ENCODE data around the gene PAQR9.

Gene PAQR9, protein sequence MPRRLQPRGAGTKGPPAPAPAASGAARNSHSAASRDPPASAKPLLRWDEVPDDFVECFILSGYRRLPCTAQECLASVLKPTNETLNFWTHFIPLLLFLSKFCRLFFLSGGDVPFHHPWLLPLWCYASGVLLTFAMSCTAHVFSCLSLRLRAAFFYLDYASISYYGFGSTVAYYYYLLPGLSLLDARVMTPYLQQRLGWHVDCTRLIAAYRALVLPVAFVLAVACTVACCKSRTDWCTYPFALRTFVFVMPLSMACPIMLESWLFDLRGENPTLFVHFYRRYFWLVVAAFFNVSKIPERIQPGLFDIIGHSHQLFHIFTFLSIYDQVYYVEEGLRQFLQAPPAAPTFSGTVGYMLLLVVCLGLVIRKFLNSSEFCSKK

DNA sequence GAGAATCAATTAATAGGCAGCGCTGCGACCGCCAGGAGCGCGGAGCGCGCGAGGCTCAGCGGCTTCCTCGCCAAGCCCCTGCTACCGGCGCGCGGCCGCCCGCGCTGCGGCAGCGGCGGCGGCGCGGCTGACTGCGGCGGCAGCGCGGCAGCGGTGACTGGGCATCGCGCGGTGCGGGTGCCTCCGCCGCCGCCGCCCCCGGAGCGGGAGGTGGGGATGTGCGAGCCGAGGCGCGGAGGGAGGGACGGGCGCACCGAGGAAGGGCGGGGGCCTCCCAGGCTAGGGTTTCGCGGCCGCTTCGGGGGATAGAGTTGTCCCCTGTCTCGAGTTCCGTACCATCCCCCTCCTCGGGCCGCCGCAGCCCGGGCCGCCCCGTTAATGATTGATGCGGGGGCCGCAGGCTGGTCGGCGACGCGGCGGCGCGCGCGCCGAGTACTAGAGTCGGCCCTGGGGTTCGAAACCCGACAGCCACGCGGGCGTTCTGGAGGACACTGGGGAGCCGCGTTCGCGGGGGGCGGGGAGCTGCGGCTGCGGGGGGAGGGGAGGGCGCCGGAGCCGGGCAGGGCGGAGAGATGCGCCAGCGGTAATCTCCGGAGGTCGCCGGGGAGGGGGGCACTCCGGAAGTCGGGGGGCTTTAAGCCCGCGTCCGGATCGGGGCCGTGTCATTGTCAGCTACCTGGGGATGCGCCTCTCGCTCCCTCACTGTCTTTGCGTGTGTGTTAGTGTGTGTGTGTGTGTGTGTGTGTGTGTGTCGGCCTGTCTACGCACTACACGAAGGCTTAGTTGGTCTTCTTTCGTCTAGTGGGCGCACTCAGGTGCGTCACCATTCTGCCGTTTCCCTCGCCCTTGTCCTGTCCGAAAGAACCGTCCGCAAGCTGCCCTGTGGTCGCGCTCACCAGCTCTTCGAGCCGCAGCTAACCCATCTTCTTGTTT lies at the start of gene PAQR9:
TSS of gene PAQR9 (minus strand) at position 159 of the 933 bp plus-strand sequence. CDS start 338 bp downstream, outside the sequence.
- no peak for TF ChIP-seq ZNF274 (IDR thresholded peaks at IDR 0.05; ENCODE audit: low read depth, low read length)
- peak within 1 kb of the TSS; percentile 53; the same call in 1 of the 2 replicates for H3K4me3 ChIP-seq (ENCODE audit: low read length)

DNA sequence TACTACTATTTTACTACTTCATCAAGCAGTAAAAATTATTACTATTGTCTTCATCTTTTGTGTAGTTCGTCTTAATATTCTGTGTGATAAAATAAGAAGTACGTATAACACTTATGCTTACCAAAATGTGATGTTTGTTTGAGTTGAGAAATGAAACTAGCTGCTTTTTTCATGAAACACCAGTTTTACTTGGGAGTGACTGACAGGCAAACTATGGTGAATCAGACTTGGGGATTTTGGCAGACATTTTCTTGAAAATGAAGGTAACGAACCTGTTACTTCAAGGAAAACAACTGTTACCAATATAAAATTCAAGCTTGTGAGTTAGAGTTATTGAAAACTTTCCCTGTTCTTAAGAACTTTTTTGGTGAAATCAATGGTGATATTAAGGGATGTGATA lies 48.2 kb upstream of the PAQR9 start:
- no peak for TF ChIP-seq ZNF274 (IDR thresholded peaks at IDR 0.05; ENCODE audit: low read depth, low read length)
- H3K4me3 ChIP-seq (ENCODE audit: low read length): no peak overlapping the region

DNA sequence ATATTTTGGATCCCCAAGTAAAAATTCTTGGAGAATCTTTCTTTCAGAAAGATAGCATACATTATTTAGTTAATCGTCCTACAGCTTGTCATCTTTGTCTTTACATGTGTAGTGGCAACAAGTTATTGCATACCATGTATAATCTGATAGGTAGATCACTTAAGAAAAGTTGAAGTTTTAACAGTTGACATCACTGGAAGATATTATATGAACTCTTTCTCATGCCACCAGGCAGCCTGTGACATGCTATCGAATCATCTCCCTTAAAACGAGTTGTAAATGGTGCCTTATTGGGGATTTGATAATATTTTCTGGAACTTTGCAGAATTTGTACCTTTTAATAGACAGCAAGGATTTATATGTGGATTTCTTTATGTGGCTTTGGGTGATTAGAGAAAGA lies 46.5 kb upstream of the PAQR9 start:
- no peak overlapping the region for H3K4me3 ChIP-seq (ENCODE audit: low read length)
- TF ChIP-seq ZNF274 (IDR thresholded peaks at IDR 0.05; ENCODE audit: low read depth, low read length): no peak

DNA sequence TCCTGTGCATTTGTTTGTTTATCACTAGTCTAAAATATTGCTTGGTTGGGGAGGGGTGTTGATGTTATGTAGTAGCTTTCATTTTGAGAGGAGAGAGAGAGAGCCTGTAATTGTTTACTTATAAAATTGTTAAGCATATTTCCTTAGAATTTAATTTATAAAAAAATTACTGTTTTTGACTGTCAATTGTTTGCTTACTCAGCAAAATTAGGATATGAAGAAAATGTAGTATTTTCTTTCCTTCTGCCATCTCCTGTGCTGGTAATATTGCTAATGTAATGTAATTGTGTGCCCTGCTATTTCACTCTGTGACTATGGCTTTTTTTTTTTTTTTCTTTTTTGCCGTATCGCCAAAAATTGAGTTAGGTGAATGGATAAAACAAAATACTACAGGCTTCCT lies 41.3 kb upstream of the PAQR9 start:
- no peak for TF ChIP-seq ZNF274 (IDR thresholded peaks at IDR 0.05; ENCODE audit: low read depth, low read length)
- H3K4me3 ChIP-seq (ENCODE audit: low read length): no peak overlapping the region

DNA sequence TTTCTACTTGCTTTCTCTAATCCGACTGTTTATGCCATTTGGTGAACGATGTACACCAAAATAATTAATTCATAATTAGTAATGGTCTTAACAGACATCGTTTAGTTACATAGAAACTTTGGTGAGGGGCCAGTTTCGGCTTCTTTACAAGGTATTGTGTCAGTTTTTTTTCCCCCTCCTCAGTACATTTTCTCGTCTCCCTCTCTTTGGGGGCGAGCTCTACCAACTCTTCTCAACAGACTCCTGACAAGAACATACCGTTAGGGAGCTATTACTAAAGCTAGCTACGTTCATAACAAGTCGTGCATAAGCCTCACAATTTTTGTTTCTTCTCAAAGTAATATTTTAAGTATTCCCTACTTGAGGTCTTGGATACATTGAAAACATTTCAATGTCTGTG lies 39.3 kb upstream of the PAQR9 start:
- H3K4me3 ChIP-seq (ENCODE audit: low read length): peak overlapping the region; percentile 72
- no peak for TF ChIP-seq ZNF274 (IDR thresholded peaks at IDR 0.05; ENCODE audit: low read depth, low read length)

DNA sequence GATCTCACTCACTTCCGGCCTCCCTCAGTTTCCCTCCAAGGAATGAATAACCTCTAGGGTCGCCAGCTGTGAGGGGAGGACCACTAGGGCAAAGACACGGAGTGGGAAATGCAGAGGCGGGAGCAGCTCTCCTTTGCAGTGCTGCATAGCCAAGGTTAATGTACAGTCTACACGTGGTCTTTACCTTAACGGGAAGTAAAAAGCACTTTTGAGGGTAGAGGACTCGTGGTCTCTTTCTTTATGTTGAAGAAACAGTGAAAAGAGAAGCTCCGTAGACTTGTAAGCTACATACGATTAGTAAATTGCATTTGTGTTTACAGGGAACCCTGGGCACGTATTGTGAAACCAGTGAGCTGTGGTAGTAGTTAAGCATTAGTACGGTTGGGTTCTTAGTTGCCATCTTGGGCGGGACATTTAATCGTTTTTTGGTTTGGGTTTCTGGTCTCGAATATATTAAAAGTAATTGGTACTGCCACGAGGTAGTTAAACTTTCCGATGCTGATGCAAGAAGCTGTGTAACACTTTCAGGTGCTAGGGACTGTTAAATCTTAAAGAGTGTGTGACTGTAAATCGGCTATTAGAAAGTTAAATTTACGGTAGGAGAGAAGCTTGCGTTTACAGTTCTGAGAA lies 38.7 kb upstream of the PAQR9 start:
- no peak for TF ChIP-seq ZNF274 (IDR thresholded peaks at IDR 0.05; ENCODE audit: low read depth, low read length)
- peak overlapping the region; percentile 72 for H3K4me3 ChIP-seq (ENCODE audit: low read length)

DNA sequence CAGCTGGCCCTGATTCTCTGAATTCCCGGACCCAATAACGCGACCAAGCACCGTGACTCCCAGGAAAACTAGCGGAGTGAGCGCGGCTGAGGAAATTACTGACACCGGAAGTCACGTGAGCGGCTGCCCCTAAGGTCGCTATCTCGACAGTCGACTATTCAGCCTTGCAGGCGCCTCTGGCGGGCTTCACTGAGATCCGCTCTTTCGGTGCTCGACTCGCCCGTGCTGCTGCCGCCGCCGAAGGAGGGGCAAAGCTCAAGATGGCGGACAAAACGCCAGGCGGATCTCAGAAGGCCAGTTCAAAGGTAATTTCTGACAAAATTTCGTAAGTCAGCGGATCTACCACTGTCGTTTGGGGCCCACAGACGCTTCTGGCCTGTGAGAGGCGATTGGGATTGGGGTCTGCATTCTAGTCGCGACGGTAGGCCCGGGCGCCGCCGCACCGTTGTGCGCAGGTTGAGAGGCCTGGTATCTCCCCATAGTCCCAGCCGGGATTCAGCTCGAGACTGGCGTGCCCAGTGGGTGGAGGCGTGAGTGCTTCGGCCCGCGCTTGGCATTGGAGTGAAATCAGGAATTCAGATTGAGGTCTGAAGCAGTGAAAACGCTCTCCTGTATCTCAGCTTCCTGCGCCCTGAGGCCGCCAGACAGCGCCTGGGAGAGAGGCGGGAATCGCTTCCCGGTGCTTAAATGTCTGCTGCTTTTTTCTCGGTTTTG lies 38.1 kb upstream of the PAQR9 start, which contains the start of gene U2SURP:
TSS of gene U2SURP (plus strand) at position 202 of the 714 bp plus-strand sequence. CDS start at position 261, 59 bp downstream.
- H3K4me3 ChIP-seq (ENCODE audit: low read length): peak within 1 kb of the TSS; percentile 72
- no peak for TF ChIP-seq ZNF274 (IDR thresholded peaks at IDR 0.05; ENCODE audit: low read depth, low read length)

DNA sequence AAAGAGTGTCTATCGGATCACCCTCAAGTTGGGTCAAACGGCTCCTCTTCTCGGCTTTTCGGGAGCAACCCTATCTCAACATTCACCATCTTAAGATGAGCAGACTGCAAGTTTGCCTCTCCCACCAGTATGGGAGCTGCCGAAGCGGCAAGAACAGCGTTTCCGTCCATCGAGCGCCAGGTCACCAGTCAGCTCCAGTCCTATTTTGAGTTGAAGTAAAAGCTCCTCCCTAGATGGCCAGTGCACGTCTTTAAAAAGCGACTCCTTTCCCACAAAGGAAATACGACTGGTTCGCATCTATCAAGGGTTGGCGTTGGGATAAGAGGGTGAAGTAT lies 37.5 kb upstream of the PAQR9 start:
- peak overlapping the region; percentile 72 for H3K4me3 ChIP-seq (ENCODE audit: low read length)
- TF ChIP-seq ZNF274 (IDR thresholded peaks at IDR 0.05; ENCODE audit: low read depth, low read length): no peak

DNA sequence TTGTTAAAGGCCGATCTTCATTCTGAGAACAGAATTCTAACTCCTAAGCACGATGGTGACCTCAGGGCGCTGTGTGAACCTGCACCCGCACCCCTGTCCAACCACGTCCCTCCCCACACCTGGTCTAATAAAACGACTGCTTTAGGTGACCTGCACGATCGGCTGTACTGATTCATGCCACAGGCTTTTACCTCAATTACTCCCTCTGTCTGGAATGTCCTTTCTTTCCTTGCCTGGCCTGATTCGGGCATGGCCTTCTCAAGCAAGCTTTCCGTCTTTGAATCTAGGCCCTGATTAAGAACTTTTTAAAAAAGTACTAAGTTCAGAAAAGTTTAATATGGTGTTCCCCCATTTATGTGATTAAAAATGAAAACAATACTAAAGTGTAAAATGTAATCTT lies 37.1 kb upstream of the PAQR9 start:
- H3K4me3 ChIP-seq (ENCODE audit: low read length): peak overlapping the region; percentile 72
- TF ChIP-seq ZNF274 (IDR thresholded peaks at IDR 0.05; ENCODE audit: low read depth, low read length): no peak

DNA sequence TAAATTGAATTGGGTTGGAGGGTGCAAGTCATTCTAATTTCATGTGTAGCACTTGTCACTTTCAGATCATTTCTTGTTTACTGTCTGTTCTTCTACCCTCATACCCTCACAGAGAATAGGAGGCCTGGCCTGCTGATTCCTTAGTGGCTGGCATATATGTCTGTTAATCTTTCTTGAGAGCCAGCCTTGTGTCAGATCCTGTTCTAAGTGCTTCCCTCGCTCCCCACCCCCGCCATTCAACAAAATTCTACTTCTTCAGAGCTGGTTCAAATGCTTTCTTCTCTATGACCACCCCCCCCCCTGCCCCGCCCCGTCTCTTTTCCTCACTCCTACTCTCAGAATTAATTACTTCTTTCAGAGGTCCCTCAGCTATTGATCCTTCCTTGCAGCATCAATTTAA lies 36.4 kb upstream of the PAQR9 start:
- TF ChIP-seq ZNF274 (IDR thresholded peaks at IDR 0.05; ENCODE audit: low read depth, low read length): no peak
- H3K4me3 ChIP-seq (ENCODE audit: low read length): no peak overlapping the region

DNA sequence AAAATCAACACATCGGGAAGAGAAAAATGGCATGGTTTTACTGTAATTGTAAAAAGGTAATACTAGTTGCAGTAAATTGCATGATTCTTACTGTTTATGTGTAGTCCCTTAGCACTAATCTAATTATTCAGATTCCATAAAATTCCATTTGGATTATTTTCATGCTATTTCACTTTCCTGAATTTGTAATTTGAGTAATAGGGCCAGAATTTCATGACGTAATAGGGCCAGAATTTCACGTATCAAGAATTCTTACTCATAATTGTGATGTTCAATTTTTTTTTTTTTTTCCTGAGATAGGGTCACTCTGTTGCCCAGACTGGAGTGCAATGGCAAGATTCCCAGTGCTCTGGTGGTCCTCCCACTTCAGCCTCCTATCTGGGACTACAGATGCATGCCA lies 35.0 kb upstream of the PAQR9 start:
- no peak overlapping the region for H3K4me3 ChIP-seq (ENCODE audit: low read length)
- no peak for TF ChIP-seq ZNF274 (IDR thresholded peaks at IDR 0.05; ENCODE audit: low read depth, low read length)

DNA sequence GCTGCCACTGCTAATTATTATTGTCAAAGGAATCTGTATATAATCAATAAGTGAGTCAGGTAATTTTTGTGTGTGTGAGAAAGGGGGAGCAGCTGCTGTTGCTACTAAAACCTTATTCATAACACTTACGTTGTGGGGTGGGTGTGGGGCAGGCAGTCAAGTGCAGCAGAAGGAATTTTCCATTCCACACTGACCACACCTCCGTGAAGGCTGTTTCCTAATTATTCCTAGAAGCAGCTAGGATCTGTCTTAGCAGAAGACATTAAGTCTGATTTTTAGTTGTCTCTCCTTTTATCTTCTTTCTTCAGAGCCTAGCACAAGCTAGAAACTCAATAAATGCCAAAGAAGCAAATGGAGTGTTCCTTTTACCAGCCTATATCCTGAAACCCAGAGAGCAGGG lies 33.9 kb upstream of the PAQR9 start:
- no peak for TF ChIP-seq ZNF274 (IDR thresholded peaks at IDR 0.05; ENCODE audit: low read depth, low read length)
- no peak overlapping the region for H3K4me3 ChIP-seq (ENCODE audit: low read length)

DNA sequence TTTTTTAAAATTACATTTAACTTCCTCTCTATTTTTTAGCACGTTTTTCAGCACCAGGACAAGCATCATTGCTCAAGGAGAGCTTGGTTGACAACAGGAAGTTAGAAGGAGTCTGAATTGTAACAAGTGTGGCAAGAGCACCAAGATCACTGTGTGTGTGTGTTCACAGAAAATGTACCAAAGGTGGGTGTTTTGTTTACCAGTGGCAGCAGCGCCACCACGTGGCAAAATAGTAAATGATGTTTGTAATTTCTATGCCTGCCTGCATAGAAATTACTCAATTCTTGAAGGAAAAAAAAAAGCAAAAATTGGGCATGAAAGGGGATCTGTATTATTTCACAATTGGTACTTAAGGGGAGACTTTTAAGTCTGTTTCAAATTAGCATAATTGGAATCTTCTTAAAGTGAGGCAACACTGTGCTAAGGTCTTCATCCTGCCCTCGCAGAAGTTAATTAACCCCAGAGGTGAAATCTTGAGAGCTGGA lies 30.5 kb upstream of the PAQR9 start:
- no peak for TF ChIP-seq ZNF274 (IDR thresholded peaks at IDR 0.05; ENCODE audit: low read depth, low read length)
- no peak overlapping the region for H3K4me3 ChIP-seq (ENCODE audit: low read length)

DNA sequence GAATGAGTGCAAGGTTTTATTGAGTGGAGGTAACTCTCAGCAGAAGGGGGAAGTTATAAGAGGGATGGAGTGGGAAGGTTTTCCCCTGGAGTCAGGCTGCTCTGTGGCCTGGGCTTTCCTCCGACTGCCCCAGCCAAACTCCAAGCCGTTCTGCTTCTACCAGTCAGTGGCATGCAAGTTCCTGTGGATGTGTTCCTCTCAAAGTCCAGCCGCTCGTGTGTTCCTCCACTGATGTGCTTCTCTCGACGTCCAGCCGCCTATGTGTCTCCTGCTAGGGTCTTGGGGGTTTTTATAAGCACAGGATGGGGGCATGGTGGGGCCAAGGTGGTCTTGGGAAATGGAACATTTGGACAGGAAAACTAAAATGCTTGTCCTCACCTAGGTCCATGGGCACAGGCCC lies 28.8 kb upstream of the PAQR9 start:
- no peak overlapping the region for H3K4me3 ChIP-seq (ENCODE audit: low read length)
- no peak for TF ChIP-seq ZNF274 (IDR thresholded peaks at IDR 0.05; ENCODE audit: low read depth, low read length)

Data from GM08714 (cell line).